Prostate gland (tissue), 2 donors: Measurements from ENCODE around the gene CSMD2. TPM values are rescaled to one million over a fixed set of nuclear protein-coding genes. Genes with fewer than 3 reads are reported as not detected.

Experiments used
- DNase-seq: peaks from one replicate; pipeline ENCODE4 v3.0.0-alpha.2; 2019; ENCODE audit warnings: low spot score
- H3K27ac ChIP-seq, 2 donors: fragments of 200-600 bp; sonication (generic); 2 replicates each; pipeline ENCODE4 v1.5.1; 2017 to 2019
- H3K27me3 ChIP-seq: fragments of 200-600 bp; sonication (generic); replicated peaks from 2 replicates; pipeline ENCODE4 v1.5.1; 2019; ENCODE audit not compliant: insufficient read depth
- H3K36me3 ChIP-seq, 2 donors: fragments of 200-600 bp; sonication (generic); 1 replicate in 1 of 2; 2 replicates in 1 of 2; pipeline versions ENCODE4 v1.5.1 to v1.8.1; 2017 to 2019
- H3K4me1 ChIP-seq: fragments of 200-600 bp; sonication (generic); replicated peaks from 2 replicates; pipeline ENCODE4 v1.5.1; 2019
- H3K4me3 ChIP-seq, 2 donors: fragments of 200-600 bp; sonication (generic); 2 replicates each; pipeline ENCODE4 v1.5.1; 2017 to 2019
- H3K9me3 ChIP-seq: fragments of 200-600 bp; sonication (generic); 2 replicates; pipeline ENCODE4 v1.5.1; 2017
- CTCF ChIP-seq, 4 experiments: fragments of 200-600 bp in 2 of 4; fragments of 450-650 bp in 2 of 4; sonication (generic) in 2 of 4; IDR thresholded peaks; 1 replicate in 3 of 4; 2 replicates in 1 of 4; pipeline ENCODE4 v1.5.1; 2016 to 2019; ENCODE audit warnings: antibody characterized with exemption in 4 of 4, mild to moderate bottlenecking in 2 of 4, moderate library complexity in 2 of 4
- POLR2A ChIP-seq: fragments of 450-650 bp; IDR thresholded peaks from one replicate; pipeline ENCODE4 v1.6.1; 2016; ENCODE audit warnings: antibody characterized with exemption, mild to moderate bottlenecking
- POLR2AphosphoS5 ChIP-seq: sonication (generic); formaldehyde crosslinking; IDR thresholded peaks from one replicate; pipeline ENCODE4 v1.6.1; 2017; ENCODE audit warnings: antibody characterized with exemption
- WGBS: methylation state at CpG from one replicate; pipeline ENCODE4 v1.1.5; 2018; 5-methylcytosine and 5-hydroxymethylcytosine counted together
- intact Hi-C: fragments of 100-400 bp; cut with DNase I; formaldehyde crosslinking; loops from one replicate; pipeline ENCODE4 v1.14.2; 2022
- total RNA-seq, 2 donors: library from RNA; depleted of rRNA; stranded (reverse); fragments of >200 nt; gene quantifications; one replicate each; pipeline ENCODE4 v1.1.0, GENCODE V29; 2016

The CSMD2 gene
- total RNA-seq, 2 donors from 2014 or later: 0.14 to 5.5 TPM

DNA sequence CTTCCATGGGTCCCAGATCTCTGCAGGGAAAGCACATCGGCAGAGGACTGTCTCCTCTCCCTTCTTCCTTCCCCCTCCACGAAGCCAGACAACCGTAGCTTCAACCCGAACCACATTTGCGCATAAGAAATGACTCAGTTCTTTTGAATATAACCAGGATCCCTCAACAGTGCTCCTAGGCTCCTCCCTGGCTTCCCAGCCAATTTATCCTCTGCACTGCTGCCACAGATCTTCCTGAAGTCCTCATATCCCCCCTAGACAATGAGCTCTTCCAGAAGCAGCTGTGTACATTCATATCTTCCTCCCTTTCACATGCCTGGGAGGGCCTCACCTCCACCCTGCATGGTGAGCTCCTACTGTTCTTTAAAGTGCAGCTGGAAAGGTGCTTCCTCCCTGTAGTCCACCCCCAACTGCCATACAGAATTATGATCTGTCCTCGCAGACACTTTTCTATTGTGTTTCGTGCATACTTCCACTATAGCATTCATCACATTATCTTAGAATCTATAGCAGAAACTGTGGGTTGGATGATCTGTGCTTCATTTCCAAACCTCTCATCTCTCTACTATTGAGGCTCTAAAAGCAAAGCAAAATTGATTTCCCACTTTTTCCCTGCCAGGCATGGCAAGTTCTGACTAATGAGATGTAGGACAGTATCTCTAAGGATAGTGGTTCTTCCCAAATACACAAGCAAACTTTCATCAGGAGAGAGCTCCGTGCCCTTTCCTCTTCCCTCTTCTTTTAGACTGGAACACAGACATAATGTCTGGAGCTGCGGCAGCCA is 480.4 kb downstream of the CSMD2 start:
- intact Hi-C loops: no loop called here
- TF ChIP-seq POLR2AphosphoS5 (no peak), POLR2A (no peak), CTCF (IDR thresholded peaks at IDR 0.05) (no peak)
- no peak overlapping the region for H3K4me3 ChIP-seq
- H3K27ac ChIP-seq: no peak overlapping the region
- H3K9me3 ChIP-seq: no peaks in the 10 kb centered on the region
- no peaks in the 10 kb centered on the region for H3K36me3 ChIP-seq
- no peaks in the 10 kb centered on the region for H3K4me1 ChIP-seq
- DNase-seq: no peak
- 79% methylated on average over 9 of the region's 9 CpGs for WGBS
- no peaks in the 10 kb centered on the region for H3K27me3 ChIP-seq

DNA sequence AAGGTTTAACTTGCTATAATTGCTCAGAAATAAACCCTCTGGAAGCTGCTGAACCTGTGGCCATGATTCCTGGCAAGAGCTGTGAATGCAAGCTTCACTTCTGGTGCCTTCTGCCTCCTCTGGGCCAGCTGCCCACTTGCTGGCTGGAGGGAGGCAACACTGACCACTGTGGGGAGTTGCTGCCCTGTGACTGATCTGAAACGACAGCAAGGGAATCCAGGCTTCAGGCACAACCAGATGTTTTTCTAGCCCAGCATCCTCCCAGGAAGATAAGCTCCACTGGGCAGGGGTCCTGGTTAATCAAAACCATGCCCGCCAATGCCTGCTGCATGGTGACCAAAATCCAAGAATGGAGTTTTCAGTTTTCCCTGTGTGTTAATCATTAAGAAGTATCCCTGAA is 481.1 kb downstream of the CSMD2 start:
- TF ChIP-seq CTCF (IDR thresholded peaks at IDR 0.05) (no peak), POLR2AphosphoS5 (no peak), POLR2A (no peak)
- Histone ChIP-seq H3K36me3 (no peaks in the 10 kb centered on the region), H3K4me3 (no peak overlapping the region), H3K4me1 (no peaks in the 10 kb centered on the region), H3K27ac (no peak overlapping the region), H3K9me3 (no peaks in the 10 kb centered on the region), H3K27me3 (no peaks in the 10 kb centered on the region)
- intact Hi-C loops: no loop called here
- no peak for DNase-seq
- WGBS: 48% methylated on average over 2 of the region's 2 CpGs

DNA sequence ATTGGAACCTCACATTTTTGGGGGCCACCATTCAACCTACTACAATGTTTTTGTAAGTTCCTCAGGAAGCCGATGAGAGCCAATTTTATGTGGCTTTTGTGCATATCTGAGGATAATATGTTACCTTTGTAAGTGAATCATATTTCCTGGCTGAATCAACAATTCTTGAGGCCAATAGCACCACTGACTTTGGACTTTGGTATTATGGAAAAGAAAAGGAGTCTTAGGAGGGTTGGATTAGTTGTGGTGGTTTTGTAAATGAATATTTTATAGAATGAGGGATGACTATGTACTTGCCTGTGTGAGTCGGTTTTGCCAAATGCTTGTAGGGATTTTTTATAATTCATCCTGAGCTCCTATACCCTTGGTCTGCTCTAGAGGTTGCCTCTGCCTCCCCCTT is 482.7 kb downstream of the CSMD2 start:
- H3K27me3 ChIP-seq: no peaks in the 10 kb centered on the region
- H3K36me3 ChIP-seq: no peaks in the 10 kb centered on the region
- WGBS: 94% methylated on average over 2 of the region's 2 CpGs
- no peak for DNase-seq
- H3K9me3 ChIP-seq: no peaks in the 10 kb centered on the region
- no peaks in the 10 kb centered on the region for H3K4me1 ChIP-seq
- no peak overlapping the region for H3K27ac ChIP-seq
- no peak overlapping the region for H3K4me3 ChIP-seq
- TF ChIP-seq POLR2AphosphoS5: no peak
- no peak for TF ChIP-seq CTCF (IDR thresholded peaks at IDR 0.05)
- TF ChIP-seq POLR2A: no peak
- intact Hi-C loops: no loop called here

- Histone ChIP-seq H3K4me1 (no peaks in the 10 kb centered on the region), H3K4me3 (no peak overlapping the region), H3K27me3 (no peaks in the 10 kb centered on the region), H3K36me3 (no peaks in the 10 kb centered on the region), H3K27ac (no peak overlapping the region), H3K9me3 (no peaks in the 10 kb centered on the region)
- WGBS: 83% methylated on average over 7 of the region's 7 CpGs
- intact Hi-C loops: no loop called here
- DNase-seq: no peak
- TF ChIP-seq POLR2AphosphoS5: no peak
- TF ChIP-seq CTCF (IDR thresholded peaks at IDR 0.05): no peak
- no peak for TF ChIP-seq POLR2A
Measured at GRCh38 chr1:33680281-33680840, 484.7 kb downstream of the CSMD2 start.

- WGBS: 87% methylated on average over 1 of the region's 1 CpG
- H3K4me1 ChIP-seq: no peaks in the 10 kb centered on the region
- H3K36me3 ChIP-seq: no peaks in the 10 kb centered on the region
- H3K27ac ChIP-seq: no peak overlapping the region
- no peaks in the 10 kb centered on the region for H3K9me3 ChIP-seq
- no peak for TF ChIP-seq POLR2AphosphoS5
- TF ChIP-seq CTCF (IDR thresholded peaks at IDR 0.05): no peak
- TF ChIP-seq POLR2A: no peak
- H3K27me3 ChIP-seq: no peaks in the 10 kb centered on the region
- no peak overlapping the region for H3K4me3 ChIP-seq
- no peak for DNase-seq
- intact Hi-C loops: no loop called here
Measured at GRCh38 chr1:33670567-33670966, 494.5 kb downstream of the CSMD2 start.
